Measurements from ENCODE around the gene AQP12A.
"Not testable (repeated sequence)": the region's sequence is repeated elsewhere in the genome, so short reads cannot be mapped to it uniquely, and the experiment has no call there.

The AQP12A gene

DNA sequence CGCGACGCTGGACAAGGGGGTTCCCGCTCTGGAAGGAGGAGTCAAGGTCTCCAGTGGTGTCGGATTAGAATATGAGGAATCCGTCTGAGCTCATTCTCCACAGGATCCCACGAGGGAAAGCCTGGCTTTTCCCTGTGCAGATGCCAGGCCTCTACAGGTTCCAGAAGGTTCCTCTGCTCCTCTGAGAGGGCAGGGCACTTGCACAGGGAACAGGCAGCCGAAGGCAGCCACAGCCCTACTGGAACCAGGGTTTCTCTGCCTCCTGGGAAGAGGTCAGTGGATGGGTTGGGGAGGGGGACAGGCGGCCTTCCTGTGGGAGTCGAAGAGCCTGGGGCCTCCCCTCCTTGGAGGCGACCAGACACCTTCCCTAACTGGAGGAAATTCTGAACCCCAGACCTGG, 1.7 kb upstream of the AQP12A start:
- no peak for DNase-seq

GRCh38 chr2:240690421-240691074, 1.1 kb upstream of the AQP12A start:
- DNase-seq = not testable (repeated sequence)

- DNase-seq = not testable (repeated sequence)
Measured at GRCh38 chr2:240691075-240691427, 615 bp upstream of the AQP12A start.

- not testable (repeated sequence) for DNase-seq
Measured at GRCh38 chr2:240692583-240693561, 1.2 kb downstream of the AQP12A start.

- DNase-seq = not testable (repeated sequence)
Measured at GRCh38 chr2:240694304-240694703, 2.6 kb downstream of the AQP12A start.

DNA sequence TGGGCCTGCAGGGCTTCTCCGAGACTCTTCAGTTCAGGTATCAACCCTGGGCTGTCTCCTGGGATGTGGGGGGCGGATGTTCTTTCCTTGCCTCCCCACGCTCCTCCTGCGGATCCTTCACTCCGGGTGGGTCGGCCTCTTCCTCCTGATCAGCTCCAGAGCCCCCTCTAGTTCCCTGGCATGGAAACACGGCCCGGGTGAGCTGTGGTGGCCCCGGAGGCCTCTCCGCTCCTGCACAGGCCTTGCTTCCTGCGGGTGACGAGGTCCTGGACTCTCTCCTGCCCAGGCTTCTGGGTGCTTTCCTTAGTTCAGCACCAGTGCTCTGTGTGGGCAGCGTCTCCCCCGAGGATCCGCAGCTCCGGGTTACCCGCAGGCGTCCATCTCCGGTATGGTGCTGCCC, 3.9 kb downstream of the AQP12A start:
- DNase-seq = not testable (repeated sequence)

DNA sequence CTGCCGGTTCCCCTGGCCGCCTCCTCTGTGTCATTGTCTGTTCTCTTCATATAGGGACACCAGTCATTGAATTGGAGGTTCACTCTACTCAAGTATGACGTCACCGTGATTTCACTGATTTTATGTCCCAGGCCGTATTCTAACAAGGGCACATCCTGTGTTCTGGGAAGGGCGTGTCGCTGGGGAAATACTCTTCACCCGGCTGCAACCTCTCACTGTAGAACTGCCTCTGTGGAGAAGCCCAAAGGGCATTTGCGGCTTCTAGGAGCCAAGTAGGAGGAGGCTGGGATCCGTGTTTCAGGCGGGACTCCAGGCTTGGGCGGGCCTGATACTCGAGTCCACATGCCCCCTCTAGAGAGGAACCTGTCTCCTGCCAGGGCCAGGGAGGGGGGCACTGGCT, 4.8 kb downstream of the AQP12A start:
- DNase-seq = peak; percentile 1

GRCh38 chr2:240698852-240699561, 7.3 kb downstream of the AQP12A start:
- peak; percentile 7 for DNase-seq

DNA sequence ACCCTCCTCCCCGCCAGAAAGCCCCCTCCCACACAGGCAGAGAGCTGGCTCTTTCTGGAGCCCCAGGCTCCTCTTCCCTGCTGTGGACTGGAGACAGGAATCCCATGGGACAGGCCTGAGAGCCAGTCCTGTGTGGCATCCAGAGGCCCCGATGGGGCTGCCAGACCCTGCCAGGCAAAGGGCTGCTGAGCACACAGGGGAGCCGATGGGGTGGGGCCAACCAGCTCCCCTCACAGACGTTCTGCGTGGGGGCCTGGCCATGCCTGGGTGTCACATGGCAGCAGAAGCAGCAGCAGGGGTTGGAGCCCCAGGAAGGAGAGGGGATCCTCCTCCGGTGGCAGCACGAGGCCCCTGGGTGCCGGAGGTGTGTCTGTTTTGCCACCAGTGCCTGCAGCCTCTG, 8.2 kb downstream of the AQP12A start:
- peak; percentile 10 for DNase-seq

DNA sequence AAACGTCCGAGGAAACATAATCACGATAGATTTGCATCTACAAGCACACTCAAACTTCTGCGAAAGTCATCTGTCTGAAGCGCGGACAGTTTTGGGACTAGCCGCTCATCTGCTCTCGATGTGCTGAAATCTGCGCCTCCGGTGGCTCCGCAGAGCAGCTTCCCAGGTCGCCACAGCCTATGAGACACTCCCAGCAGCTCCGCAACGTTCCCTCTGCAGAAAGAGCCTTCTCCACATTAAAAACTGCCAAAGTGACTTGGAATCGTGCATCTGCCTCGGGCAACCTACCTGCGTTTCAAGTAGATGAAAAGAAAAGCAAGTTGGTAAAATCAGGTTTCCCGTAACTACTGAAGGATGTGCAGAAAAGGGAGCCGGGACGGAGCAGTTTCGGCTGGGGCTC, 8.9 kb downstream of the AQP12A start:
- peak; percentile 9 for DNase-seq

DNA sequence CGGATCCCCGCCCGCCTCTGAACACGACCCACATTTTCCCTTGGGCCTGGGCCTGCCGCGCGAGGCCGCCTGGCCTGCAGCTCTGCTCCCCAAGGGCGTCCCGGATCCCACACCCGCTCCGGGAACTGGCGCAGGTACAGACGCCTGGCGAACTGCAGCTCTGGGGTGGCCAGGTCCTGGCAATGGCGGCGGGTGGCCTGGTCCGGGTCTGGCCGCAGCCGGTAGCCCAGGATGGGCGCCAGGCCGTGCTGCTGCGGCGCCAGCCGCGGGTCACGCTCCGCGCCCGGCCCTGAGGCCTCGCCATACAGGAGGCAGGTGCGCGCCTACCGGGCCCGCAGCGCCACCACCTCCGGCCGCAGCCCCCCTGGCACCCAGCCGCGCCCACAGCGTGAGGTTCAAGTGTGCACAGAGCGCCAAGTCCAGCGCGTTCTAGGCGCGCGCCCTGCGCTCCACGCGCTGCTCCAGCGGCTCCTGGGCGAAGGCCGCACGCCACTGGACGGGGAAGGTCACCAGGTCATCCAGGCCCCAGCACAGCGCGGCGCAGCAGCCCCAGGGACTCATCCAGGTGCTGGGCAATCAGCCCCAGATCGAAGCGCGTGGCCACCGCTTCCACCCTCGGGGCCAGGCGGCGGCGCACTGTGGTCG, 9.5 kb downstream of the AQP12A start:
- DNase-seq = no peak

DNA sequence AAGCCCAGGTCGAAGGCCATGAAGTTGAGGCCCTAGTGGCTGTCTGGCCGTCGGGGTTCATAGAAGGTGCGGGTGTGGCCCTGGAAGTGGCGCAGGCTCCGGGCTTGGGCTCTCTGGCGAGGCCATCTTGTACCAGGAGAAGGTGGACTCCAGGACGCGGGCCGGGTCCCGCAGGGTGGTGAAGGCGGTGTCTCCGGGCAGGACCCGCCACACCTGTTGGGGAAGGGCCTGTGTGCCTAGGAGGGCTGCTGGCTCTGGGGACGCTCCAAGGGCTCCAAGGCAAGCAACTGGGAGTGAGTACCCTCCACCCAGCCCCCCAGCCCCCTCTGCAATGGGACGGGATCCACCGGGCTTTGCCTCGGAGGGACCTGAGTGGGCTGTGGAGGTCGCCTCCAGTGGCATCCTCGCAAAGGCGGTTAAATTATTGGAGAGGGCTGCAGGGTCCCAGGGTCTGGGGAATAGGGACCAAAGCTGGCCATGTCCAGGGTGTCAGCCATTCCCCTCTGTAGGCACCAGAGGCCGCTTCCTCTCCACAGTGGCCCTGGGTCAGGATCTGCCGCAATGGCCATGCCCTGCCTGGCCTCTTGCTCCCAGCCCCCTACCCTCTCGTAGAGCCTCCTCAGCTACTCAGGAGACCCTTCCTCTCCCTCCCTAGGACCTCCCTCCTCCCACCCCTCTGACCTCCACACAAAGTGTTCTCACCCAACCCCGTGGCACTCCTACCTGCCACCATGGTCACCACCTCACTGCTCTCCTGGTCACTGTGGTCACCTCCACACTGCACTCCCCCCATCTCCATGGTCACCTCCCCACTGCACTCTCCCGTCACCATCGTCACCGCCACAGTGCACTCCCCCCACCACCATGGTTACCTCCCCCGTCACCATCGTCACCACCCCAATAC, 10.3 kb downstream of the AQP12A start:
- no peak for DNase-seq

DNA sequence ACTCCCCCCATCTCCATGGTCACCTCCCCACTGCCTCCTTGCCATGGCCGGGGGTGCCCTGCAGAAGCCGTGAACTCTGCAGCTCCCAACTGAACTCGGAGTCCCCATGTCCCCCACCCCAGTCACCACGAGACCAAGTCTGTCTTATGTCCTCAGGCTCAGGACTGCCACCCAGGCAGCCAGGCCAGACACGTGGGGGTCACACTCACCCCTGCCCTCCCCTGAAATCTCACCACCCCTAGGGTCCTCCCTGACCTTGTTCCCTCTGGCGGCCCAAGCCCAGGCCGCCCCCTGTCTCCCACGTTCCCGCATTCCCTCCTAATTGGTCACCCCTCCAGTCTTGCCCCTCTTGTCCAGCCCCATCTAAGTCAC, 11.0 kb downstream of the AQP12A start:
- no peak for DNase-seq

DNA sequence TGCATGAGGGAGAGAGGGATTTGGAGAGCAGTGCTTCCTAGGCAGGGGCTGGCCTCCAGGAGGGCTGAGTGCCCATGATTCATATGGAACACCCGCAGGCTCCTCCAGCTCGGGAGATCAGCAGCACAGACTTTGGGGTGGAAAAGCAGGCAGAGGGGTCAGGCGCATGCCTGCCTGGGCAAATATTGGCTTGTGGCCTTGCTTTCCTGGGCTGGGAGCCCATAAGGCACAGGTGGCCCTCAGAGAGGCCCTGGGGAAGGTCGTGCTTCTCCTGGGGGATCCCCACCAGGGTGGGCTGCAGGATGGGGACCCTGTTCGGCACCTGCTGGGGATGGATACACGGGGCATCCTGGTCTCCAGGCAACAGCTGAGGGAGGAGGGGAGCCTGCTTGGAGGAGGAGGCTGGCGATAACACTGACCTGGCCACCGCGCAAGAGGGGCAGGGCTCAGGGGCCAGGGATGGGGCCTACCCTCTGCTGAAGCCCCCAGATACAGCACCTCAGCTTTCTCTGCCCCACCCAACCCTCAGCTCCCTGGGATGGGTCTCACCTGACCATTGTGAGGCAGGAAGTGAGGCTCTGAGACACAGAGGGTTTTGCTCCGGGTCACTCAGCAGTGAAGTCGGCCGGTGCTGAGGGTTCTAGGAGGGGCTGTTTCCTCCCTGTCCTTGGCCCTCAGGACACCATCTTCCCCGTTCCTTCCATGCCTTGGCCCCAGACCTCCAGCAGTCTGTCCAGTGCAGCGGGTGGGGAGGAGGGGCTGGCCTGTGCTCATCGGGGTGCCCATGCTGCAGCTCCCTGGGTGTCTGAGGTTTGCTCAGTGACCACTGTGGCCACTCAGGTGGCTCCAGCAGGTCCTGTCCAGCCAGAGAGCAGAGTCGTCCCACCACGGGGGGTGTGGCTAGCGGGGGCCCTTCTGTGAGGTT, 12.0 kb downstream of the AQP12A start:
- DNase-seq = no peak

DNA sequence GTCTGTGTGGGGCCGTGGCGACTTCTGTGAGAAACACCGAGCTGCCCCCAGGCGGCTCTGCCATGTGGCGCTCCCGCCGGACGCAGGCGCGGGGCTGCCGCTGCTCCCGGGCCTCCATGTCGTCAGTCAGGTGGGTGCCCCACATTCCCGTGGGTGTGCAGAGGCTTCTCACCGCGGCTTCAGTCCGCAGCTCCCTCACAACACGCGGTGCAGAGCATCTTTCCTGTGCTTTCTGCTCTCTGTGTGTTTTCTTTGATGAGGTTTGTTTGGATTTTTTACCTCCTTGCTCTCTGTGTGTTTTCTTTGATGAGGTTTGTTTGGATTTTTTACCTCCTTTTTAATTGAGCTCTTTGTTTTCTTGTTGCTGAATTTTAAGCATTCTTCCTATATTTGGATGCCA, 13.0 kb downstream of the AQP12A start:
- no peak for DNase-seq

DNA sequence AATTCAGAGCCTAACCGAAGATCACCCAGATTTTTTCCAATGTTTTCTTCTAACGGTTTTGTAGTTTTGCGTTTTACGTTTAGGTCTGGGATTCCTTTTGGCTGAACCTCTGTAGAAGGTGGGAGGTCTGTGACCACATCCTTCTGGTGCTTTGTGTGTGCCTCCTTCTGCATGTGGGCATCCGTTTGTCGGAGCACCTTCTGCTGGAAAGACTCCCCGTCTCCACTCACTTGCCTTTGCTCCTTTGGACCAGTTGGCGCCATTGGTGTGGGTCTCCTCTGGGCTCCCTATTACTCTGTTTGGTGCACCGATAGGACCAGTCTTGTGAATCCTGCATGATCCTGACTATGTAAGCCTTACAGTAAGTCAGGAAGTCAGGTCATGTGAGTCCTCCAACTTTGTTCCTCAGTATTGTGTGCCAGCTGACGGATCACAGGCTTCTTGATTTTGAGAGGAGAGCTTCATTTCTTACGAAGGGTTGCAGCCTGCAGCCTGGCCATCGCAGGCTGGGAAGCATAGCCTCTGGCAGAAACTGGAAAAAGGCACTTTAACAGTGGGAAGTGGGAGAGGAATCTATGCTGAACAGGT, 13.6 kb downstream of the AQP12A start:
- DNase-seq = no peak

- no peak for DNase-seq
Measured at GRCh38 chr2:240707043-240707756, 15.5 kb downstream of the AQP12A start.

GRCh38 chr2:240707821-240708220, 16.2 kb downstream of the AQP12A start:
- DNase-seq = no peak

GRCh38 chr2:240708457-240708856, 16.8 kb downstream of the AQP12A start:
- no peak for DNase-seq

- DNase-seq = no peak
Measured at GRCh38 chr2:240711296-240711695, 19.6 kb downstream of the AQP12A start.
